Left ventricle myocardium inferior (tissue), 1 donor: ENCODE results near the gene ADNP. TPM values are rescaled to one million over a fixed set of nuclear protein-coding genes. Genes with fewer than 3 reads are reported as not detected.

Experiments used
- DNase-seq: peaks from one replicate; pipeline ENCODE4 v3.0.0-alpha.2; 2020
- H3K27ac ChIP-seq: fragments of 200-600 bp; replicated peaks from 2 replicates; pipeline ENCODE4 v1.8.0; 2021
- H3K27me3 ChIP-seq: fragments of 200-600 bp; 2 replicates; pipeline ENCODE4 v1.8.0; 2021; ENCODE audit warnings: low read depth
- H3K36me3 ChIP-seq: fragments of 200-600 bp; 2 replicates; pipeline ENCODE4 v1.8.0; 2021
- H3K4me1 ChIP-seq: fragments of 200-600 bp; 2 replicates; pipeline ENCODE4 v1.8.0; 2021
- H3K4me3 ChIP-seq: fragments of 200-600 bp; 2 replicates; pipeline ENCODE4 v1.8.0; 2021; ENCODE audit warnings: mild to moderate bottlenecking, moderate library complexity
- H3K9me3 ChIP-seq: fragments of 200-600 bp; replicated peaks from 2 replicates; pipeline ENCODE4 v1.8.0; 2021
- intact Hi-C: fragments of 100-400 bp; cut with micrococcal nuclease; formaldehyde crosslinking; loops from one replicate; pipeline ENCODE4 v1.11.0; 2022
- total RNA-seq: library from RNA; stranded (reverse); fragmentation: NEBNext Ultra II Directional; extraction: Animal tissue kit (Norgen Biotek cat#: 25700); gene quantifications from one replicate; pipeline ENCODE4 v1.2.1, GENCODE V29; 2021
- TF ChIP-seq, protein P1 (sequence below): fragments of 200-600 bp; IDR thresholded peaks from 2 replicates; pipeline ENCODE4 v1.8.0; 2021; ENCODE audit warnings: antibody characterized with exemption, mild to moderate bottlenecking, borderline replicate concordance
- donor health status: DM: no; HTN: yes; CAD: no; lungs with severe emphysema.

The ADNP gene
- total RNA-seq, 1 donor from 2014 or later = 27.3 TPM

- no peak for DNase-seq
Observed at GRCh38 chr20:50891138-50891537, 40.1 kb downstream of the ADNP start.

GRCh38 chr20:50887576-50887975 is 43.7 kb downstream of the ADNP start:
- no peak overlapping the region for H3K4me3 ChIP-seq
- H3K27ac ChIP-seq = no peak overlapping the region
- no peaks in the 10 kb centered on the region for H3K9me3 ChIP-seq
- intact Hi-C loops = no loop called here
- no peaks in the 10 kb centered on the region for H3K27me3 ChIP-seq
- H3K36me3 ChIP-seq = peaks cover 35% of the 10 kb centered on the region
- no peak for DNase-seq
- TF ChIP-seq, protein P1, sequence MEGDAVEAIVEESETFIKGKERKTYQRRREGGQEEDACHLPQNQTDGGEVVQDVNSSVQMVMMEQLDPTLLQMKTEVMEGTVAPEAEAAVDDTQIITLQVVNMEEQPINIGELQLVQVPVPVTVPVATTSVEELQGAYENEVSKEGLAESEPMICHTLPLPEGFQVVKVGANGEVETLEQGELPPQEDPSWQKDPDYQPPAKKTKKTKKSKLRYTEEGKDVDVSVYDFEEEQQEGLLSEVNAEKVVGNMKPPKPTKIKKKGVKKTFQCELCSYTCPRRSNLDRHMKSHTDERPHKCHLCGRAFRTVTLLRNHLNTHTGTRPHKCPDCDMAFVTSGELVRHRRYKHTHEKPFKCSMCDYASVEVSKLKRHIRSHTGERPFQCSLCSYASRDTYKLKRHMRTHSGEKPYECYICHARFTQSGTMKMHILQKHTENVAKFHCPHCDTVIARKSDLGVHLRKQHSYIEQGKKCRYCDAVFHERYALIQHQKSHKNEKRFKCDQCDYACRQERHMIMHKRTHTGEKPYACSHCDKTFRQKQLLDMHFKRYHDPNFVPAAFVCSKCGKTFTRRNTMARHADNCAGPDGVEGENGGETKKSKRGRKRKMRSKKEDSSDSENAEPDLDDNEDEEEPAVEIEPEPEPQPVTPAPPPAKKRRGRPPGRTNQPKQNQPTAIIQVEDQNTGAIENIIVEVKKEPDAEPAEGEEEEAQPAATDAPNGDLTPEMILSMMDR = no peak
- peaks cover 12% of the 10 kb centered on the region for H3K4me1 ChIP-seq

More at GRCh38 chr20:50891138-50891537, 40.1 kb downstream of the ADNP start:
- Histone ChIP-seq H3K36me3 (peaks cover 55% of the 10 kb centered on the region), H3K4me1 (peaks cover 12% of the 10 kb centered on the region), H3K27ac (no peak overlapping the region), H3K9me3 (no peaks in the 10 kb centered on the region), H3K27me3 (no peaks in the 10 kb centered on the region), H3K4me3 (no peak overlapping the region)
- TF ChIP-seq, protein P1 = no peak
- intact Hi-C loops = no loop called here

GRCh38 chr20:50886184-50886790 is 45.0 kb downstream of the ADNP start:
- H3K27me3 ChIP-seq = no peaks in the 10 kb centered on the region
- no peak overlapping the region for H3K4me3 ChIP-seq
- TF ChIP-seq, protein P1 = no peak
- intact Hi-C loops = no loop called here
- H3K4me1 ChIP-seq = peaks cover 12% of the 10 kb centered on the region
- H3K36me3 ChIP-seq = peaks cover 22% of the 10 kb centered on the region
- no peak overlapping the region for H3K27ac ChIP-seq
- no peaks in the 10 kb centered on the region for H3K9me3 ChIP-seq
- DNase-seq = no peak

DNA sequence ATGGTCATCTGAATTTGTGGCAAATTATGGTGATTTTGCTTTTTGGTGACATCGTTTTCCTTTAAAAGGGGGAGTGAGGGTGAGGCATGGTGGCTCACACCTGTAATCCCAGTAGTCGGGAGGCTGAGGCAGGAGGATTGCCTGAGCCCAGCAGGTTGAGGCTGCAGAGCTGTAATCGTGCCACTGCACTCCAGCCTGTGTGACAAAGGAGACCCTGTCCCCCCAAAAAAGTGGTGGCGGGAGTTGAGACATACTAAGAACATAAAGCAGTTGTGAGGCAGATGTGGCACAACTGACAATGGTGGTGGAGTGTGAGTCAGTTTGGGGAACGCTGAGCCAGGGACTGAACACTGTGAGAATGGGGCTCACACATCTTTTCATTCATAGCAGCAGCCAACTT is 45.5 kb downstream of the ADNP start:
- TF ChIP-seq, protein P1 = no peak

DNA sequence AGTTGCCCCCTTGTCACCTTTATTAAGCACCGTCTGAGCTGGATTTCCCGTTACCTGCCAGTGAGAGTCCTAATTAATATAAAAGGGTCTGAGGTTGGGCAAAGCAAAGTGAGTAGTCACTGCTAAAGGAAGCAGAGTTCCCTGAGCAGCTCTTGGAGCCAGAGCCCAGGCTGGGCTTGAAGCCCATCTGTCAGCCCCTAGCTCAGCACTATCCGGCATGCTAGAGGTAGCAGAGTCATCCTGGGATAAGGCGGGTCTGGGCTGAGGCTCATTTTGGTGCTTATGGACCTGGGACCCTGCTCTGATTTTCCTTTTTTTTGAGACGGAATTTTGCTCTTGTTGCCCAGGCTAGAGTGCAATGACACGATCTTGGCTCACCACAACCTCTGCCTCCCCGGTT is 46.2 kb downstream of the ADNP start:
- Histone ChIP-seq H3K27me3 (no peaks in the 10 kb centered on the region), H3K4me3 (no peak overlapping the region), H3K36me3 (peaks cover 11% of the 10 kb centered on the region), H3K4me1 (peaks cover 7% of the 10 kb centered on the region), H3K9me3 (no peaks in the 10 kb centered on the region), H3K27ac (no peak overlapping the region)
- no peak for DNase-seq
- TF ChIP-seq, protein P1 = no peak
- intact Hi-C loops = no loop called here

More for the DNA sequence above, 45.5 kb downstream of the ADNP start:
- intact Hi-C loops = no loop called here
- Histone ChIP-seq H3K27me3 (no peaks in the 10 kb centered on the region), H3K4me1 (peaks cover 11% of the 10 kb centered on the region), H3K9me3 (no peaks in the 10 kb centered on the region), H3K36me3 (peaks cover 18% of the 10 kb centered on the region), H3K27ac (no peak overlapping the region), H3K4me3 (no peak overlapping the region)
- no peak for DNase-seq
